B cell (primary cell): ENCODE data around the gene KCNMB2. TPM values are rescaled to one million over a fixed set of nuclear protein-coding genes. Genes with fewer than 3 reads are reported as not detected.

Experiments
- ATAC-seq: fragments of 200-7000 bp; cut with Tn5 transposase; one replicate; pipeline ENCODE4 v1.10.0; 2021; ENCODE audit warnings: low read depth, mild to moderate bottlenecking, moderate number of reproducible peaks, moderate library complexity
- CTCF ChIA-PET: fragments of 350-600 bp; sonication (Branson Sonifier 250); formaldehyde crosslinking; loops from one replicate; lab custom pipeline; 2021; ENCODE audit warnings: antibody characterized with exemption, inconsistent platforms; lab: Charles Lee
- POLR2A ChIA-PET: fragments of 350-600 bp; sonication (Branson Sonifier 250); formaldehyde crosslinking; loops from one replicate; lab custom pipeline; 2021; ENCODE audit warnings: antibody characterized with exemption; lab: Charles Lee
- DNase-seq: peaks from one replicate; pipeline ENCODE4 v3.0.0; 2013
- H2AFZ ChIP-seq: 2 replicates; pipeline ENCODE4 v1.6.1; 2012; ENCODE audit warnings: mild to moderate bottlenecking, low read depth, low read length; ENCODE audit not compliant: insufficient read depth, poor library complexity, severe bottlenecking
- H3K27ac ChIP-seq, 2 donors: 1 replicate in 1 of 2; 2 replicates in 1 of 2; pipeline ENCODE4 v1.5.1; 2012 to 2013; ENCODE audit warnings: low read length in 2 of 2, mild to moderate bottlenecking in 2 of 2, moderate library complexity in 1 of 2
- H3K27me3 ChIP-seq, 4 experiments: fragments of 200-600 bp in 1 of 4; sonication (generic) in 1 of 4; replicated peaks in 1 of 4; 1 replicate in 2 of 4; 2 replicates in 2 of 4; pipeline versions ENCODE4 v1.6.1 to v1.7.0; 2013 to 2016; ENCODE audit warnings: low read length in 3 of 4, mild to moderate bottlenecking in 2 of 4, mixed read lengths in 1 of 4, moderate library complexity in 1 of 4; ENCODE audit not compliant: insufficient read depth in 4 of 4, control insufficient read depth in 3 of 4; ENCODE audit errors: control extremely low read depth in 1 of 4
- H3K36me3 ChIP-seq, 2 experiments: replicated peaks in 1 of 2; 1 replicate in 1 of 2; 2 replicates in 1 of 2; pipeline versions ENCODE4 v1.6.1 to v1.7.1; 2013; ENCODE audit warnings: low read length in 1 of 2; ENCODE audit not compliant: insufficient read depth in 2 of 2, control insufficient read depth in 1 of 2; ENCODE audit errors: control extremely low read depth in 1 of 2, extremely low read depth in 1 of 2
- H3K4me1 ChIP-seq, 2 donors: fragments of 200-600 bp in 1 of 2; sonication (generic) in 1 of 2; 1 replicate in 1 of 2; 2 replicates in 1 of 2; pipeline versions ENCODE4 v1.5.1 to v1.6.1; 2013 to 2017; ENCODE audit warnings: low read length in 2 of 2; ENCODE audit not compliant: control insufficient read depth in 2 of 2, insufficient read depth in 2 of 2
- H3K4me2 ChIP-seq: replicated peaks from 2 replicates; pipeline ENCODE3; 2012; ENCODE audit warnings: mild to moderate bottlenecking, low read depth, low read length; ENCODE audit not compliant: poor library complexity, severe bottlenecking
- H3K4me3 ChIP-seq, 5 experiments: fragments of 200-600 bp in 1 of 5; sonication (generic) in 1 of 5; 1 replicate in 3 of 5; 2 replicates in 2 of 5; pipeline versions ENCODE4 v1.5.1 to v1.7.0; 2011 to 2016; ENCODE audit warnings: low read length in 4 of 5, mild to moderate bottlenecking in 4 of 5, low read depth in 2 of 5, control low read depth in 1 of 5, moderate library complexity in 1 of 5; ENCODE audit not compliant: insufficient read depth in 1 of 5; ENCODE audit errors: control extremely low read depth in 1 of 5, extremely low read depth in 1 of 5
- H3K79me2 ChIP-seq: fragments of 200-600 bp; sonication (generic); one replicate; pipeline ENCODE4 v1.6.0; 2016; ENCODE audit warnings: low read length; ENCODE audit not compliant: control insufficient read depth, insufficient read depth
- H3K9ac ChIP-seq: fragments of 200-600 bp; sonication (generic); 2 replicates; pipeline ENCODE4 v1.6.1; 2017; ENCODE audit warnings: mild to moderate bottlenecking, low read length, moderate library complexity
- H3K9me3 ChIP-seq, 3 donors: one replicate each; pipeline versions ENCODE4 v1.6.1 to v1.7.1; 2013; ENCODE audit warnings: low read length in 2 of 3; ENCODE audit not compliant: control insufficient read depth in 2 of 3, insufficient read depth in 1 of 3; ENCODE audit errors: control extremely low read depth in 1 of 3
- H4K20me1 ChIP-seq: 2 replicates; pipeline ENCODE4 v1.6.0; 2012; ENCODE audit warnings: mild to moderate bottlenecking, low read length; ENCODE audit not compliant: insufficient read depth, control insufficient read depth, poor library complexity, severe bottlenecking
- H3K27ac Mint-ChIP-seq: one replicate; pipeline ENCODE4 v1.8.0; 2021; ENCODE audit warnings: mixed read lengths
- H3K27me3 Mint-ChIP-seq: one replicate; pipeline ENCODE4 v1.8.0; 2021; ENCODE audit warnings: mixed read lengths
- H3K4me1 Mint-ChIP-seq: one replicate; pipeline ENCODE4 v1.8.0; 2021; ENCODE audit warnings: mixed read lengths
- H3K4me3 Mint-ChIP-seq: one replicate; pipeline ENCODE4 v1.8.0; 2021; ENCODE audit warnings: mixed read lengths
- H3K9me3 Mint-ChIP-seq: one replicate; pipeline ENCODE4 v1.8.0; 2022; ENCODE audit warnings: mixed read lengths; ENCODE audit not compliant: insufficient read depth
- CTCF ChIP-seq: fragments of 200-600 bp; IDR thresholded peaks from one replicate; pipeline ENCODE4 v1.8.0; 2022; ENCODE audit warnings: antibody characterized with exemption, mild to moderate bottlenecking
- EZH2 ChIP-seq: IDR thresholded peaks from 2 replicates; pipeline ENCODE4 v1.6.1; 2012; ENCODE audit warnings: borderline replicate concordance, low read depth, mild to moderate bottlenecking, moderate library complexity, low read length; ENCODE audit not compliant: insufficient read depth, poor library complexity, severe bottlenecking
- WGBS: methylation state at CpG from one replicate; pipeline ENCODE4 v1.1.5; 2013; ENCODE audit warnings: missing lambda C conversion rate; ENCODE audit not compliant: insufficient coverage; 5-methylcytosine and 5-hydroxymethylcytosine counted together
- intact Hi-C: fragments of 100-400 bp; cut with micrococcal nuclease; formaldehyde crosslinking; loops from one replicate; pipeline ENCODE4 v1.10.0; 2022
- polyA plus RNA-seq: library from polyadenylated mRNA; depleted of rRNA; stranded (reverse); fragments of >200 nt; gene quantifications from 2 replicates; pipeline ENCODE4 v1.2.3, GENCODE V29; 2012
- total RNA-seq, 2 donors: library from RNA; stranded (reverse); fragments of 120-200 nt in 1 of 2; gene quantifications; 1 replicate in 1 of 2; 2 replicates in 1 of 2; pipeline versions ENCODE4 v1.2.3 to v1.2.4, GENCODE V29; 2013 to 2022

The KCNMB2 gene
- total and polyA plus RNA-seq, 2 donors (not counting 1 experiment from before 2014, with no cell fraction given): not detected

GRCh38 chr3:178671791-178672190, 135.6 kb downstream of the KCNMB2 start:
- H3K4me1 ChIP-seq: no peaks in the 10 kb centered on the region

GRCh38 chr3:178672275-178672674, 136.0 kb downstream of the KCNMB2 start:
- no peaks in the 10 kb centered on the region for H3K9me3 Mint-ChIP-seq
- ChIA-PET POLR2A (no interaction called here), CTCF (no interaction called here)
- Histone ChIP-seq H3K9me3 (no peaks in the 10 kb centered on the region), H3K79me2 (no peaks in the 10 kb centered on the region), H3K4me2 (no peak overlapping the region), H3K27ac (no peak overlapping the region), H4K20me1 (no peaks in the 10 kb centered on the region), H2AFZ (no peak overlapping the region), H3K36me3 (no peaks in the 10 kb centered on the region), H3K9ac (no peak overlapping the region), H3K27me3 (no peaks in the 10 kb centered on the region), H3K4me1 (no peaks in the 10 kb centered on the region), H3K4me3 (no peak overlapping the region)
- H3K4me3 Mint-ChIP-seq: no peak overlapping the region
- peaks cover 3% of the 10 kb centered on the region for H3K4me1 Mint-ChIP-seq
- no peak overlapping the region for H3K27ac Mint-ChIP-seq
- H3K27me3 Mint-ChIP-seq: no peaks in the 10 kb centered on the region
- DNase-seq (no peak), ATAC-seq (no peak)
- TF ChIP-seq EZH2 (no peak), CTCF (no peak)
- WGBS: no CpG with 5 or more reads among the region's 3 CpGs
- intact Hi-C loops: no loop called here

More at GRCh38 chr3:178671791-178672190, 135.6 kb downstream of the KCNMB2 start:
- Histone ChIP-seq H3K79me2 (no peaks in the 10 kb centered on the region), H3K27me3 (no peaks in the 10 kb centered on the region), H3K4me2 (no peak overlapping the region), H2AFZ (no peak overlapping the region), H3K27ac (no peak overlapping the region), H3K4me3 (no peak overlapping the region), H3K36me3 (no peaks in the 10 kb centered on the region), H3K9ac (no peak overlapping the region), H3K9me3 (no peaks in the 10 kb centered on the region), H4K20me1 (no peaks in the 10 kb centered on the region)
- no CpG with 5 or more reads among the region's 1 CpG for WGBS
- CTCF ChIA-PET: no interaction called here
- no peak for TF ChIP-seq CTCF
- TF ChIP-seq EZH2: no peak
- POLR2A ChIA-PET: no interaction called here
- DNase-seq (no peak), ATAC-seq (no peak)
- Mint-ChIP-seq H3K9me3 (no peaks in the 10 kb centered on the region), H3K27me3 (no peaks in the 10 kb centered on the region), H3K27ac (no peak overlapping the region), H3K4me3 (no peak overlapping the region), H3K4me1 (peaks cover 3% of the 10 kb centered on the region)
- intact Hi-C loops: no loop called here
